Neural cell (in vitro differentiated cells): ENCODE measurements around the gene B4GALT5. TPM values are rescaled to one million over a fixed set of nuclear protein-coding genes. Genes with fewer than 3 reads are reported as not detected.

Experiments used
- H2AFZ ChIP-seq: fragments of 200-600, 300-800 bp; sonication (generic), shearing (Covaris generic); 2 replicates; pipeline ENCODE4 v1.6.0; 2014; ENCODE audit warnings: low read depth, mild to moderate bottlenecking, antibody characterized with exemption, low read length, moderate library complexity
- H3F3A ChIP-seq: fragments of 200-600 bp; shearing (Covaris generic); 2 replicates; pipeline ENCODE4 v1.6.1; 2016; ENCODE audit warnings: mild to moderate bottlenecking, moderate library complexity, mixed read lengths, antibody characterized with exemption, low read length; ENCODE audit not compliant: insufficient read depth, poor library complexity, severe bottlenecking
- H3K27ac ChIP-seq: fragments of 200-600, 300-800 bp; sonication (generic), shearing (Covaris generic); 2 replicates; pipeline ENCODE4 v1.5.1; 2014; ENCODE audit warnings: mild to moderate bottlenecking, low read length, moderate library complexity
- H3K27me3 ChIP-seq: fragments of 300-800, 200-600 bp; sonication (generic), shearing (Covaris generic); 2 replicates; pipeline ENCODE4 v1.6.0; 2014; ENCODE audit warnings: mild to moderate bottlenecking, low read depth, low read length, moderate library complexity; ENCODE audit not compliant: insufficient read depth
- H3K36me3 ChIP-seq: fragments of 300-800, 200-600 bp; sonication (generic), shearing (Covaris generic); 2 replicates; pipeline ENCODE4 v1.5.1; 2014; ENCODE audit warnings: mild to moderate bottlenecking, antibody characterized with exemption, low read length, moderate library complexity; ENCODE audit not compliant: insufficient read depth
- H3K4me2 ChIP-seq: fragments of 300-800, 200-600 bp; sonication (generic), shearing (Covaris generic); 2 replicates; pipeline ENCODE4 v1.6.0; 2014; ENCODE audit warnings: mild to moderate bottlenecking, low read length
- H3K4me3 ChIP-seq: fragments of 300-800, 200-600 bp; sonication (generic), shearing (Covaris generic); 2 replicates; pipeline ENCODE4 v1.5.1; 2014; ENCODE audit warnings: mild to moderate bottlenecking, low read length, moderate library complexity
- H3K79me2 ChIP-seq: fragments of 200-600 bp; shearing (Covaris generic); replicated peaks from 2 replicates; pipeline ENCODE4 v1.6.0; 2014; ENCODE audit warnings: mild to moderate bottlenecking, low read length, moderate library complexity; ENCODE audit not compliant: insufficient read depth
- H3K9ac ChIP-seq: fragments of 300-800, 200-600 bp; sonication (generic), shearing (Covaris generic); 2 replicates; pipeline ENCODE4 v1.6.1; 2016; ENCODE audit warnings: mild to moderate bottlenecking, low read length, mixed read lengths
- H3K9me2 ChIP-seq: fragments of 200-600 bp; shearing (Covaris generic); 2 replicates; pipeline ENCODE4 v1.6.1; 2016; ENCODE audit warnings: mild to moderate bottlenecking, low read length, mixed read lengths; ENCODE audit not compliant: insufficient read depth
- H3K9me3 ChIP-seq: fragments of 200-600, 300-800 bp; sonication (generic), shearing (Covaris generic); 2 replicates; pipeline ENCODE4 v1.6.1; 2016; ENCODE audit warnings: mild to moderate bottlenecking, mixed run types, low read length, moderate library complexity, mixed read lengths
- H4K20me1 ChIP-seq: fragments of 200-600 bp; shearing (Covaris generic); 2 replicates; pipeline ENCODE4 v1.6.1; 2016; ENCODE audit warnings: mild to moderate bottlenecking, mixed run types; ENCODE audit not compliant: insufficient read depth
- CTCF ChIP-seq: fragments of 450-650 bp; IDR thresholded peaks from 2 replicates; pipeline ENCODE4 v1.5.1; 2014; ENCODE audit warnings: antibody characterized with exemption, mild to moderate bottlenecking, moderate library complexity; ENCODE audit not compliant: poor library complexity, severe bottlenecking
- EP300 ChIP-seq: fragments of 450-650 bp; conservative IDR thresholded peaks from 2 replicates; pipeline ENCODE4 v1.6.1; 2014; ENCODE audit warnings: antibody characterized with exemption, mild to moderate bottlenecking, moderate library complexity; ENCODE audit not compliant: poor library complexity, severe bottlenecking
- EZH2 ChIP-seq: fragments of 200-600, 300-800 bp; shearing (Covaris generic), sonication (generic); IDR thresholded peaks from 2 replicates; pipeline ENCODE4 v1.6.1; 2014; ENCODE audit warnings: antibody characterized with exemption, low read length, borderline replicate concordance, mild to moderate bottlenecking; ENCODE audit not compliant: insufficient read depth, poor library complexity, severe bottlenecking
- MXI1 ChIP-seq: fragments of 450-650 bp; conservative IDR thresholded peaks from 2 replicates; pipeline ENCODE4 v1.6.1; 2014; ENCODE audit warnings: antibody characterized with exemption, mild to moderate bottlenecking; ENCODE audit not compliant: poor library complexity, severe bottlenecking
- POLR2AphosphoS5 ChIP-seq: IDR thresholded peaks from 2 replicates; pipeline ENCODE4 v1.6.1; 2012
- RAD21 ChIP-seq: fragments of 450-650 bp; conservative IDR thresholded peaks from 2 replicates; pipeline ENCODE4 v1.6.1; 2014; ENCODE audit warnings: antibody characterized with exemption, mild to moderate bottlenecking, moderate library complexity
- REST ChIP-seq: IDR thresholded peaks from 2 replicates; pipeline ENCODE4 v1.6.1; 2012; ENCODE audit warnings: borderline replicate concordance
- SMC3 ChIP-seq: fragments of 450-650 bp; conservative IDR thresholded peaks from 2 replicates; pipeline ENCODE4 v1.6.1; 2014; ENCODE audit warnings: antibody characterized with exemption, mild to moderate bottlenecking, moderate library complexity; ENCODE audit not compliant: poor library complexity
- TAF1 ChIP-seq: IDR thresholded peaks from 2 replicates; pipeline ENCODE4 v1.6.1; 2012; ENCODE audit warnings: low read depth
- polyA plus RNA-seq: library from polyadenylated mRNA; depleted of rRNA; stranded (reverse); fragments of >200 nt; gene quantifications from 2 replicates; pipeline ENCODE4 v1.2.3, GENCODE V29; 2014

B4GALT5 gene
- polyA plus RNA-seq, 1 donor from 2014 or later: 34.7 TPM

- Histone ChIP-seq H3K9me2 (no peaks in the 10 kb centered on the region), H3K36me3 (no peaks in the 10 kb centered on the region), H3K4me3 (no peak overlapping the region), H2AFZ (no peak overlapping the region), H4K20me1 (no peaks in the 10 kb centered on the region), H3K4me2 (no peak overlapping the region), H3K27me3 (no peaks in the 10 kb centered on the region), H3K27ac (no peak overlapping the region), H3F3A (no peaks in the 10 kb centered on the region), H3K9me3 (no peaks in the 10 kb centered on the region), H3K9ac (no peak overlapping the region), H3K79me2 (no peaks in the 10 kb centered on the region)
- TF ChIP-seq SMC3: no peak
- TF ChIP-seq MXI1: no peak
- TF ChIP-seq CTCF: no peak
- no peak for TF ChIP-seq EZH2
- TF ChIP-seq REST: no peak
- TF ChIP-seq POLR2AphosphoS5: no peak
- TF ChIP-seq RAD21: no peak
- TF ChIP-seq TAF1: no peak
- no peak for TF ChIP-seq EP300
These were observed 45.7 kb upstream of the B4GALT5 start for GRCh38 chr20:49759266-49759950.

GRCh38 chr20:49758781-49759180 is 45.1 kb upstream of the B4GALT5 start:
- Histone ChIP-seq H3K4me3 (no peak overlapping the region), H3K36me3 (no peaks in the 10 kb centered on the region), H3K27me3 (no peaks in the 10 kb centered on the region), H3K79me2 (no peaks in the 10 kb centered on the region), H4K20me1 (no peaks in the 10 kb centered on the region), H2AFZ (no peak overlapping the region), H3K4me2 (no peak overlapping the region), H3K9me2 (no peaks in the 10 kb centered on the region), H3K9ac (no peak overlapping the region), H3K9me3 (no peaks in the 10 kb centered on the region), H3F3A (no peaks in the 10 kb centered on the region), H3K27ac (no peak overlapping the region)
- TF ChIP-seq REST (no peak), EP300 (no peak), RAD21 (no peak), MXI1 (no peak), POLR2AphosphoS5 (no peak), EZH2 (no peak), CTCF (no peak), TAF1 (no peak), SMC3 (no peak)
